GM12874 (cell line): ENCODE measurements around the gene HIP1.

Experiments used
- CTCF ChIP-seq: IDR thresholded peaks from 2 replicates; pipeline ENCODE4 v1.5.1; 2011; ENCODE audit warnings: low read depth, mild to moderate bottlenecking, control low read depth, low read length, moderate library complexity; ENCODE audit not compliant: insufficient read depth

The HIP1 gene

GRCh38 chr7:75656740-75657139 lies 82.0 kb downstream of the HIP1 start:
- TF ChIP-seq CTCF, result no peak

- no peak for TF ChIP-seq CTCF
Measured at GRCh38 chr7:75655536-75655935, 83.2 kb downstream of the HIP1 start.

GRCh38 chr7:75654855-75655254 lies 83.9 kb downstream of the HIP1 start:
- TF ChIP-seq CTCF, result no peak

- no peak for TF ChIP-seq CTCF
Measured at GRCh38 chr7:75653651-75654050, 85.1 kb downstream of the HIP1 start.

- TF ChIP-seq CTCF, result no peak
Measured at GRCh38 chr7:75652788-75653187, 86.0 kb downstream of the HIP1 start.

- no peak for TF ChIP-seq CTCF
Measured at GRCh38 chr7:75650681-75651080, 88.1 kb downstream of the HIP1 start.

GRCh38 chr7:75650062-75650461 lies 88.7 kb downstream of the HIP1 start:
- no peak for TF ChIP-seq CTCF

GRCh38 chr7:75649462-75649861 lies 89.3 kb downstream of the HIP1 start:
- TF ChIP-seq CTCF, result no peak
